Heart left ventricle (tissue), 13 donors: ENCODE results near the gene DEFB132.

ENCODE experiments used
- POLR2A ChIP-seq, 2 donors: fragments of 450-650 bp; IDR thresholded peaks; one replicate each; pipeline ENCODE4 v1.6.1; 2017; ENCODE audit warnings: antibody characterized with exemption in 2 of 2, mild to moderate bottlenecking in 2 of 2, moderate library complexity in 2 of 2
- TF ChIP-seq, protein P1 (sequence below), 12 donors: fragments of 200-600 bp; sonication (generic) in 4 of 12; IDR thresholded peaks; one replicate each; pipeline versions ENCODE4 v1.5.0 to v1.8.0; 2018 to 2022; ENCODE audit warnings: antibody characterized with exemption in 12 of 12, mild to moderate bottlenecking in 5 of 12
- donor health status: ischemic (EF 13 %, LVEDD 7.1; RV severe dilation, severe dysfunction).
- donor health status: DM: no; HTN: yes; CAD: no.
- donor health status: DM: no; HTN: no; CAD: no.
- donor health status: ischemic (EF 25% LVEDD 6.9; RV normal size, moderate dysfunction).
- donor health status: ischemic (EF 25% LVEDD 5.7; RV mildly dilated, moderate dysfunction).
- donor health status: ischemic (EF 35%, LVEDD 5.7; RV mildly dilated, moderate dysfunction).
- donor health status: nonischemic (EF 11% LVEDD 7.7; RV severe dilation, severe dysfunction).
- donor health status: DM: yes; HTN: yes; CAD: no.
- donor health status: PGD.
- donor health status: ischemic (EF 29% LVEDD 5.4; RV normal size, mild dysfunction).
- donor health status: nonischemic (EF 23%, LVEDD 6.1; RV moderate dilation, normal function).

GRCh38 chr20:308427-309038 is 51.0 kb downstream of the DEFB132 start:
- TF ChIP-seq, protein P1, sequence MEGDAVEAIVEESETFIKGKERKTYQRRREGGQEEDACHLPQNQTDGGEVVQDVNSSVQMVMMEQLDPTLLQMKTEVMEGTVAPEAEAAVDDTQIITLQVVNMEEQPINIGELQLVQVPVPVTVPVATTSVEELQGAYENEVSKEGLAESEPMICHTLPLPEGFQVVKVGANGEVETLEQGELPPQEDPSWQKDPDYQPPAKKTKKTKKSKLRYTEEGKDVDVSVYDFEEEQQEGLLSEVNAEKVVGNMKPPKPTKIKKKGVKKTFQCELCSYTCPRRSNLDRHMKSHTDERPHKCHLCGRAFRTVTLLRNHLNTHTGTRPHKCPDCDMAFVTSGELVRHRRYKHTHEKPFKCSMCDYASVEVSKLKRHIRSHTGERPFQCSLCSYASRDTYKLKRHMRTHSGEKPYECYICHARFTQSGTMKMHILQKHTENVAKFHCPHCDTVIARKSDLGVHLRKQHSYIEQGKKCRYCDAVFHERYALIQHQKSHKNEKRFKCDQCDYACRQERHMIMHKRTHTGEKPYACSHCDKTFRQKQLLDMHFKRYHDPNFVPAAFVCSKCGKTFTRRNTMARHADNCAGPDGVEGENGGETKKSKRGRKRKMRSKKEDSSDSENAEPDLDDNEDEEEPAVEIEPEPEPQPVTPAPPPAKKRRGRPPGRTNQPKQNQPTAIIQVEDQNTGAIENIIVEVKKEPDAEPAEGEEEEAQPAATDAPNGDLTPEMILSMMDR (IDR thresholded peaks at IDR 0.05), result no peak
- TF ChIP-seq POLR2A (IDR thresholded peaks at IDR 0.05), result no peak
